Measurements from ENCODE around the gene ORAI3.

DNA sequence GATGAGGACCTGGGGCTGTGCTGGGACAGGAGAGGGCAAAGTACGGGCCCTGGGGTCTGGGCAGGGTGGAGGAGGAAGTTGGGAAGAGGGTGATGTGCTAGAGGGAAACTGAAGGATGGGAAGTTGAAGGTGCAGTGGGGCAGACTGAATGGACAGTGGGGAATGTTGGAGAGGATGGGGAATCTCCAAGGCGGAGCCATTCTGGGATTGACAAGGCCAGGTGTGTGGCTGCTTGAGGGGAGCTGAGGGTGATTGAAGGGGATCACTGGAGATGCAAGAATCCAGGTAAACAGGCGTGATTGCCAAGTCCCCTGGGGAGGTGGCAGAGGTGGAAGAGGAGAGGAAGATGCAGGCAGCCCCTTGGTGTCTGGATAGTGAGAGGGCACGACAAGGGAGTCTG, 27.6 kb downstream of the ORAI3 start:
- TF ChIP-seq SP1 (IDR thresholded peaks at IDR 0.05; ENCODE audit: low read depth), result no peak
- TF ChIP-seq, protein P1, sequence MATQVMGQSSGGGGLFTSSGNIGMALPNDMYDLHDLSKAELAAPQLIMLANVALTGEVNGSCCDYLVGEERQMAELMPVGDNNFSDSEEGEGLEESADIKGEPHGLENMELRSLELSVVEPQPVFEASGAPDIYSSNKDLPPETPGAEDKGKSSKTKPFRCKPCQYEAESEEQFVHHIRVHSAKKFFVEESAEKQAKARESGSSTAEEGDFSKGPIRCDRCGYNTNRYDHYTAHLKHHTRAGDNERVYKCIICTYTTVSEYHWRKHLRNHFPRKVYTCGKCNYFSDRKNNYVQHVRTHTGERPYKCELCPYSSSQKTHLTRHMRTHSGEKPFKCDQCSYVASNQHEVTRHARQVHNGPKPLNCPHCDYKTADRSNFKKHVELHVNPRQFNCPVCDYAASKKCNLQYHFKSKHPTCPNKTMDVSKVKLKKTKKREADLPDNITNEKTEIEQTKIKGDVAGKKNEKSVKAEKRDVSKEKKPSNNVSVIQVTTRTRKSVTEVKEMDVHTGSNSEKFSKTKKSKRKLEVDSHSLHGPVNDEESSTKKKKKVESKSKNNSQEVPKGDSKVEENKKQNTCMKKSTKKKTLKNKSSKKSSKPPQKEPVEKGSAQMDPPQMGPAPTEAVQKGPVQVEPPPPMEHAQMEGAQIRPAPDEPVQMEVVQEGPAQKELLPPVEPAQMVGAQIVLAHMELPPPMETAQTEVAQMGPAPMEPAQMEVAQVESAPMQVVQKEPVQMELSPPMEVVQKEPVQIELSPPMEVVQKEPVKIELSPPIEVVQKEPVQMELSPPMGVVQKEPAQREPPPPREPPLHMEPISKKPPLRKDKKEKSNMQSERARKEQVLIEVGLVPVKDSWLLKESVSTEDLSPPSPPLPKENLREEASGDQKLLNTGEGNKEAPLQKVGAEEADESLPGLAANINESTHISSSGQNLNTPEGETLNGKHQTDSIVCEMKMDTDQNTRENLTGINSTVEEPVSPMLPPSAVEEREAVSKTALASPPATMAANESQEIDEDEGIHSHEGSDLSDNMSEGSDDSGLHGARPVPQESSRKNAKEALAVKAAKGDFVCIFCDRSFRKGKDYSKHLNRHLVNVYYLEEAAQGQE (IDR thresholded peaks at IDR 0.05; ENCODE audit: low read depth), result no peak
- TF ChIP-seq, protein P2, sequence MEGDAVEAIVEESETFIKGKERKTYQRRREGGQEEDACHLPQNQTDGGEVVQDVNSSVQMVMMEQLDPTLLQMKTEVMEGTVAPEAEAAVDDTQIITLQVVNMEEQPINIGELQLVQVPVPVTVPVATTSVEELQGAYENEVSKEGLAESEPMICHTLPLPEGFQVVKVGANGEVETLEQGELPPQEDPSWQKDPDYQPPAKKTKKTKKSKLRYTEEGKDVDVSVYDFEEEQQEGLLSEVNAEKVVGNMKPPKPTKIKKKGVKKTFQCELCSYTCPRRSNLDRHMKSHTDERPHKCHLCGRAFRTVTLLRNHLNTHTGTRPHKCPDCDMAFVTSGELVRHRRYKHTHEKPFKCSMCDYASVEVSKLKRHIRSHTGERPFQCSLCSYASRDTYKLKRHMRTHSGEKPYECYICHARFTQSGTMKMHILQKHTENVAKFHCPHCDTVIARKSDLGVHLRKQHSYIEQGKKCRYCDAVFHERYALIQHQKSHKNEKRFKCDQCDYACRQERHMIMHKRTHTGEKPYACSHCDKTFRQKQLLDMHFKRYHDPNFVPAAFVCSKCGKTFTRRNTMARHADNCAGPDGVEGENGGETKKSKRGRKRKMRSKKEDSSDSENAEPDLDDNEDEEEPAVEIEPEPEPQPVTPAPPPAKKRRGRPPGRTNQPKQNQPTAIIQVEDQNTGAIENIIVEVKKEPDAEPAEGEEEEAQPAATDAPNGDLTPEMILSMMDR (IDR thresholded peaks at IDR 0.05 in 2 of 3, conservative IDR thresholded peaks at IDR 0.05 in 1 of 3; ENCODE audit: borderline replicate concordance in 1 of 3, insufficient read depth in 1 of 3, low read depth in 2 of 3, low read length in 2 of 3), result no peak
- no peak for TF ChIP-seq SRF (IDR thresholded peaks at IDR 0.05; ENCODE audit: low read depth)
